ENCODE data around the gene FCHSD2. TPM values are rescaled to one million over a fixed set of nuclear protein-coding genes. Genes with fewer than 3 reads are reported as not detected.
"Not testable (repeated sequence)": the region's sequence is repeated elsewhere in the genome, so short reads cannot be mapped to it uniquely, and the experiment has no call there.

FCHSD2 gene
- total RNA-seq, 2 experiments from 2014 or later, result 29.2 to 30.8 TPM

DNA sequence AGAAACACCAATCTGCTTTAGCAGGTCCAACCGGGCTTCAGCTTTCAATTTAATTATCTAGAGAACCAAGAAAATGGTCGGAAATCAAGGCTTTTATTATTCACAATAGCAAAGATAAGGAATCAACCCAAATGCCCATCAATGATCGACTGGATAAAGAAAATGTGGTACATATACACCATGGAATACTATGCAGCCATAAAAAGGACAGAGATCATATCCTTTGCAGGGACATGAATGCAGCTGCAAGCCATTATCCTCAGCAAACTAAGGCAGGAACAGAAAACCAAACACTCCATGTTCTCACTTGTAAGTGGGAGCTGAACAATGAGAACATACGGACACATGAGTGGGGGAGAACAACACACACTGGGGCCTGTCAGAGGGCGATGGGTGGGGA, 274.1 kb downstream of the FCHSD2 start:
- CTCF ChIA-PET, result no interaction called here
- POLR2A ChIA-PET, result no interaction called here

DNA sequence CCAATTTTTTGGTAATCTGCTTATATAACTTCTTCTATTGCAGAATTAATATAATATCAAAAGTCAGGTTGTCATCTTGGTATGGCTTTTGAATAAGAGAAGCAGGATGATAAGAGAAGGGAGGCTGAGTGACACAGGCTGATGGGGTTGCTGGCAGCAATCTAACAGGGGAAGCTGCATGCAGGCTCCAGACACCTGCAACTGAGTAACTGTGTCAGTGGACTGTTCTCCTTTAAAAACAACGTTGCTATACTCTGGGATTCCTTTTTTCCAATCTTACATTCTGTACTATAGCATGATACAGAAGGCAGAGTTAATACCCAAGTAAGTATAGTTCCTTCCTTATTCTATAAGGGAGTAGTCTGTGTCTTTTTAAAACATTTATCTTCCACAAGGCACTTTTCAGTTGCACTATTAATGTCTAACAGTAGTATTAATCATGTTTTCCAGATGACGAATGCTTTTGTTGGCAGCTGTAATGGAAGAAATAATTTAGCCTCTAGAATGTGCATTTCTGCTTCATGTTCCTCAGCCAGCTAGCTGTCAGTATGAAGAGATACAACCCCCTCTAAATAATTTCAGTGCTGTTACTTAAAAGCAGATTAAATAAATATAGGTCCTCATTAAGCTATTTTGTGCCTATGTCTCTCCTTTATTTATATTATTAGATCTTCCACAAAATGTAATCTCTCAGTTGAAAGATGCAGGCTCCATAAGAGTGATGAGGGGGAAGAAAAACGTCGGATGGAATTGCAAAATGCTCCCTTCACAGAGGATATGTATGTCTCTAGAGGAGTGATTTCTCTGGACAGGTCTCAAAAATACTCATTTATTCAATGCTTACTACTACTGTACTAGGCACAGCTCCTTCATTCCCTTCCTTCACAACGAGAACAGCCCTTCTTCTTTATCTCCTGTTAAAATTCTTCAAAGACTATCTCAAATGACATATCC, 277.1 kb downstream of the FCHSD2 start:
- POLR2A ChIA-PET, result interaction anchor here (0.6 kb wide), 1 partner anchor 541 kb away, joined by 7 read pairs; no protein-coding TSS in a partner anchor
- CTCF ChIA-PET, result no interaction called here

DNA sequence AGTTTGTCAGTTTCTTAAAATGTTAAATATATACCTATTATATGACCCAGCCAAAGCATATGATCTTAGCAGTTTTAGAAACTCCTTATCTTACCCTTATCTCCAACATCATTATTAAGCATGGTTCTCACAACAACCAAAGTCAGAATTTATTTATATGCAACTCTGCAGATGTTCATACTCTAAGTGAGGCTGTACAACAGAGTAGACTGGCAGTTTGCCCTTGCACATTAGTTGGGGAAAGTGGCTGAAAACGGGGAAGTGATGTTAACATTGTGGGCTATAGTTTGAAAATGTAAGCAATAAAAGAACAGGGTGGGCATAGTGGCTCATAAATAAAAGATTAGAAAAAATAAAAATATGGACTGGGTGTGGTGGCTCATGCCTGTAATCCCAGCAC, 278.2 kb downstream of the FCHSD2 start:
- CTCF ChIA-PET, result no interaction called here
- POLR2A ChIA-PET, result no interaction called here

- CTCF ChIA-PET, result no interaction called here
These were observed 279.0 kb downstream of the FCHSD2 start for GRCh38 chr11:72863091-72863490.

DNA sequence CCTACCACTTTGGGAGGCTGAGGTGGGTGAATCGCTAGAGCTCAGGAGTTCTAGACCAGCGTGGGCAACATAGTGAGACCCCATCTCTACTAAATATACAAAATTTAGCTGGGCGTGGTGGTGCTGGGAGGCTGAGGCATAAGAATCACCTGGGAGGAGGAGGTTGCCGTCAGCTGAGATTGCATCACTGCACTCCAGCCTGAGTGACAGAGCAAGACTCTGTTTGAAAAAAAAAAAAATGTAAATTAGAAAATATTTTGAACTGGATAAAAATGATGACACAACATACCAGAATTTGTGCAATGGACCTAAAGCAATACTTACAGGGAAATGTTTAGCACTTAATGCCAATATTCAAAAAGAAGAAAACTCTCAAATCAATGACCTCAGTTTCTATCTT, 281.5 kb downstream of the FCHSD2 start:
- POLR2A ChIA-PET, result no interaction called here

More at GRCh38 chr11:72863091-72863490, 279.0 kb downstream of the FCHSD2 start:
- POLR2A ChIA-PET, result no interaction called here

DNA sequence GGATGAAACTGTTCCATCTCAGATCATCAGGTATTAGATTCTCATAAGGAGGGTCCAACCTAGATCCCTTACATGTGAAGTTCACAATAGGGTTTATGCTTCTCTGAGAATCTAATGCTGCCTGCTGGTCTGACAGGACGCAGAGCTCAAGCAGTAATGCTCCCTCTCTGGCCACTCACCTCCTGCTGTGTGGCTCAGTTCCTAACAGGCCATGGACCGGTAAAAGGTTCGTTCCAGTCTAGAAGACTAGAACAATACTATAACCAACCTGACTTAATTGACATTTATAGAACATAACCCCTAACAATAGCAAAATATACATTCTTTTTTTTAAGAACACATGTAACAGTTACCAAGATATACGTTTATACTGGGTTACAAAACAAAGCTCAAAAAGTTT, 282.1 kb downstream of the FCHSD2 start:
- ChIA-PET POLR2A (no interaction called here), CTCF (interaction anchor here (0.8 kb wide), 1 partner anchor 318 kb away, joined by 3 read pairs; no protein-coding TSS in a partner anchor)

More for the DNA sequence above, 281.5 kb downstream of the FCHSD2 start:
- CTCF ChIA-PET, result no interaction called here

- POLR2A ChIA-PET, result no interaction called here
- CTCF ChIA-PET, result no interaction called here
These were observed 283.0 kb downstream of the FCHSD2 start for GRCh38 chr11:72859126-72859525.

GRCh38 chr11:72858267-72858666, 283.9 kb downstream of the FCHSD2 start:
- CTCF ChIA-PET, result interaction anchor here (1.1 kb wide), 1 partner anchor 155 kb away, joined by 3 read pairs; no protein-coding TSS in a partner anchor
- POLR2A ChIA-PET, result not testable (repeated sequence)

- CTCF ChIA-PET, result interaction anchor here (0.7 to 0.9 kb wide), 3 partner anchors 24 to 305 kb away, joined by 3 to 4 read pairs (median 3); no protein-coding TSS in a partner anchor
These were observed 285.4 kb downstream of the FCHSD2 start for GRCh38 chr11:72856551-72857345.

DNA sequence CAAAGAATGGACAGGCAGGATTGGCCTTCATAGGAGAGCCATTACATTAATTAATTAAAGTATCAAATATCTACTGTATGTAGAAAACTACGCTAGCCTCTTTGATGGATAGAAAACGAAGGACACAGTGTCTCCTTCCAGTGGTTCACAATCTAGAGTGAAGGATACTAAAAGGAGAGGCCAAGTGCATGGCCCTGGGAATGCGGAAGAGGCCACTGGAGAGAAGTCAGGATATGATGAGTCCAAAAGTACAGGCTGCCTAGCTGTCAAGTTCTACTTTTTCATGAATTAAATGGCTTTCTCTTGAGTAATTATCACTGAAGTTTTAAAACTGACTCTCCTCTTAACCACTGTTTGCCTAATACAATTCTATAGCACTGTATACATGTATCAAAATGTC, 286.1 kb downstream of the FCHSD2 start:
- POLR2A ChIA-PET, result no interaction called here
- CTCF ChIA-PET, result no interaction called here

More at GRCh38 chr11:72856551-72857345, 285.4 kb downstream of the FCHSD2 start:
- POLR2A ChIA-PET, result interaction anchor here (0.8 kb wide), 1 partner anchor 420 kb away, joined by 9 read pairs; no protein-coding TSS in a partner anchor

DNA sequence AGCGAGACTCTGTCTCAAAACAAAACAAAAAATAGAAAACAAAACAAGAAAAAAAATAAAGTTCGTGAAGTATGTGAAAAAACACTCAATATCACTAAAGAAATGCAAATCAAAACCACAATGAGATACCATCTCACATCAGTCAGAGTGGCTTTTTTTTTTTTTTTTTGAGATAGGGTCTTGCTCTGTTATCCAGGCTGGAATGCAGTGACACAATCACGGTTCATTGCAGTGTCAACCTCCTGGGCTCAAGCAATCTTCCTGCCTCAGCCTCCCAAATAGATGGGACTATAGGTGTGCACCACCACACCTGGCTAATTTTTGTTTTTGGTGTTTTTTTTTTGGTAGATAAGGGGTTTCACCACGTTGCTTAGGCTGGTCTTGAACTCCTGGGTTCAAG, 290.4 kb downstream of the FCHSD2 start:
- ChIA-PET CTCF (no interaction called here), POLR2A (interaction anchor here (0.7 kb wide), 1 partner anchor 1109 kb away, joined by 4 read pairs; no protein-coding TSS in a partner anchor)

DNA sequence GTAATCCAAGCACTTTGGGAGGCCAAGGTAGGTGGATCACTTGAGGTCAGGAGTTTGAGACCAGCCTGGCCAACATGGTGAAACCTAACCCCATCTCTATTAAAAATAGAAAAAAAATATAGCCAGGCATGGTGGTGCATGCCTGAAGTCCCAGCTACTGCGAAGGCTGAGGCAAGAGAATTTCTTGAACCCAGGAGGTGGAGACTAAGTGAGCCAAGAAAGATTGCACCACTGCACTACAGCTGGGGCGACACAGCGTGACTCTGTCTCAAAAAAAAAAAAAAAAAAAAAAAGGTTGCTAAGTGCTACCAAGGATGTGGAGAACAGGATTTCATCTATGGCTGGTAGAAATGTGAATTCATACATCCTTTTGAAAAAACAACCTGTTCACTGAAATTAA, 291.3 kb downstream of the FCHSD2 start:
- ChIA-PET CTCF (no interaction called here), POLR2A (no interaction called here)

DNA sequence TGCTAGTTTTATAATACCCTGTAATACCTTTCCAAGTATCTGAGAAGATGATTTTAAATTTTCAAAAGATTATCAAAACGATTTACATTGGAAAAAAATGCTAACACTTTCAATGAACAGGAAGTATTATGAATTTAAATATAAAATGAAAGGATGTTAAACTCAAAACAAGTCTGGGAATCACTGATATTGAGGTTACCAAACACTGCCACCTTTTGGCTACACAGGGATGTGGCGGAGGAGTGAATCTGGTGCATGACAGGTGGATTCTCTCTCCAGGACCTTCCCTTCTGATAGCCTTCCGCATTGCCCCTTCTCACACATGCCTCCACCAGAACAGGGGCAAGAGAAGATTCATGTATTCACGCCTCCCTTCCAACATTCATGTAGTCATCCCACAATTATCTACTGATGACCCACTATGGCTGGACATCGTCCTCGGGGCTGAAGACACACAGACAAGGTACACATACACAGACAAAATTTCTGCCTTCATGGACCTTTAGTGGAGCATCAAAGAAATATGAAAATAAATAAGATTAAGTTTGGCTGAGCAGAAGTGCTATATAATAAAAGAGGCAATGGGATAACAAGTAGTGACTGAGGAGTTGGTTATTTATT, 293.2 kb downstream of the FCHSD2 start:
- POLR2A ChIA-PET, result no interaction called here

DNA sequence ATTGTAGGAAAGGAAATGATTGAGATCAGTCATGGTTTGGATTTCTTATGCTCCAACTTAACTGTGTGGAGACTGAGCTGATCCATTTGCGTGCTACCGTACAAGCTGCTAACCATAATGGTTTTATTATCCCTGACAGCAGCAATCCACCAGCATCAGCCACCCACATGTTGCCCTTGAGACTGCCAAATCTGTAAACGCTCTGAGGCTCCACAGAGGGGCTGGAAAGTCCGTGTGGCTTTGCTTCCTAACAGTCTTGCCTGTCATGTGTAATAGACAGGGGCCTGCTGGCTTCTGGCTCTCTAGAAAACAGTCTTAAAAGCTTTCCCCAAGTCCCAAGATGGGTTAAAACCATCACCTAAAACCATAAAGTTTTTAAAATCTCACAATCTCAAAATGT, 297.8 kb downstream of the FCHSD2 start:
- POLR2A ChIA-PET, result interaction anchor here (0.6 kb wide), 2 partner anchors 141 to 672 kb away, joined by 4 to 6 read pairs; no protein-coding TSS in a partner anchor

More for the DNA sequence above, 293.2 kb downstream of the FCHSD2 start:
- CTCF ChIA-PET, result interaction anchor here (0.9 to 1.0 kb wide), 2 partner anchors 16 to 329 kb away, joined by 3 read pairs; no protein-coding TSS in a partner anchor

DNA sequence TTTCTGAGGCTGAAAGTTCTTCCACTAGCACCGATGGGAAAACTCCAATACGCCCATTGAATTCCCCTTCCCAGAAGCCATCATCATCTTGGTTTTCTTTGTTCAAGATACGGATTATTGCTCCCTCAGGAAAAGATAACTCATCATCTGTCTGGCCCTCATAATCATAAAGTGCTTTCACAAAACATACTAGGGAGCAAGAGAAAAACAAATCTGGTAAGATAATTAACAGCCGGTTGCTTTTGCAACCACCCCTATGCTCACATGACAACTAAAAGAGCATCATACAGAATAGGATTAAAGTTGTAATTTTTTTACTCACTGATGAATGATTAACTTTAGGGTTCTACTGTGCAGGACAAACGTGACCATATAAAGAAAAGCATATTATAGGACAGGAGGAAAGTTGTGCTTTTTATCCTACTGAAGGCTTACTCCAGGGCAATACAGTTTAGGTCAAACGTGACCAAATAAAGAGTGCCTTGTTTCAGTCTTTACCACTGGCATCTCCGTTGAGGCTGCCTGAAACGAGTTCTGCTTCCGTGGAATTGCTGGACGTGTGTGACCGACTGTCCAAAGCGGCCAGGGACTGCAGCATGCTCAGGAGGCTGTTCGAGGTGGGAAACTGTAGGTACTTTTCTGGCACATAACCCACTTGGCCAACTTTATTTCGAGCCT, 299.3 kb downstream of the FCHSD2 start:
- POLR2A ChIA-PET, result no interaction called here
- CTCF ChIA-PET, result no interaction called here

More for the DNA sequence above, 297.8 kb downstream of the FCHSD2 start:
- CTCF ChIA-PET, result interaction anchor here (0.6 to 1.1 kb wide), 2 partner anchors 11 to 95 kb away, joined by 3 to 4 read pairs; no protein-coding TSS in a partner anchor

DNA sequence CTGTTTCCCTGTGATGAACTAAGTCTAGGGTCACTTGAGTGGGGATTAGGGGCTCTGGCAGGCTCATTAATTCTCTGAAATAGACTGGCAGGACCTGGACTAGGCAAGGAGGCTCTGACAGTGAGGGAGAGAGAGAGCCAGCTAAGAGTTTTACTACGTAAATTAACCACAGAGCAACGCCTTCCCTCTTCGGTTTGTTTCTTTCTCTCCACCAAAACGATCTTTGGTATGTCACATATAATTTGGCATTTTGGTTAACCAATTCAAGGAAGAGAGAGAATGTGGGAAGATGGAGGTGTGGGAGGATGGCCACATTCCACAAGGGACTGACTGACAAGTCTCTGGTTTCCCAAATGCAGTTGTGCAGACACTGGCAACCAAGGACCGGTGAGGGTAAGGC, 300.0 kb downstream of the FCHSD2 start:
- POLR2A ChIA-PET, result no interaction called here

GRCh38 chr11:72841397-72841796, 300.7 kb downstream of the FCHSD2 start:
- ChIA-PET POLR2A (no interaction called here), CTCF (interaction anchor here (0.7 to 0.9 kb wide), 2 partner anchors 9 to 319 kb away, joined by 4 to 6 read pairs; no protein-coding TSS in a partner anchor)

More for the DNA sequence above, 300.0 kb downstream of the FCHSD2 start:
- CTCF ChIA-PET, result no interaction called here

DNA sequence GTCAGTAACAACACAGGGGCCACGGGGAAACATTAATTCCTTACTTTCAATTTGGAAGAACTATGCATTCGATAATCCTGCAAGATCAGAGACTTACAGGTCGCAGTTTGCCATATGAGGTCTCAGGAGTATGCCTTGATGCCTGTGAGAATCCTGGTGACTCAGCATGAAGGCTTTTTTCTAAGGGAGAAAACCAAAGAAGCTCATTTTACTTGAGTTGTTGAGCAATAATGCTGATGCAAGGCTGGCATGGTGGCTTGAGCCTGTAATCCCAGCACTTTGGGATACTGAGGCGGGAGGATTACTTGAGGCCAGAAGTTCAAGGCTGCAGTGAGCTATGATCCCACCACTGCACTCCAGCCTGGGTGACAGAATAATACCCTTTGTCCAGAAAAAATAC, 301.3 kb downstream of the FCHSD2 start:
- CTCF ChIA-PET, result interaction anchor here (0.9 kb wide), 1 partner anchor 8 kb away, joined by 4 read pairs; no protein-coding TSS in a partner anchor

More for the DNA sequence above, 301.3 kb downstream of the FCHSD2 start:
- POLR2A ChIA-PET, result no interaction called here

Measured in activated CD8-positive, alpha-beta memory T cell treated with anti-CD3 and anti-CD28 coated beads for 36 hours (primary cell).